IMR-90 (cell line): ENCODE measurements around the gene LRRC8C. TPM values are rescaled to one million over a fixed set of nuclear protein-coding genes. Genes with fewer than 3 reads are reported as not detected.

Experiments used
- ATAC-seq: fragments of 200-7000 bp; cut with Tn5 transposase; 2 replicates; pipeline ENCODE4 v1.9.1; 2020; ENCODE audit warnings: low read depth, mild to moderate bottlenecking, moderate library complexity
- BruUV-seq: library from RNA; stranded (reverse); fragments of 400-500 nt; replicated peaks from 2 replicates; lab custom pipeline; 2021; lab: Mats Ljungman, UMichigan
- CTCF ChIA-PET: fragments of 300-600 bp; formaldehyde crosslinking; extraction: SDS; loops from one replicate; lab custom pipeline; 2021; ENCODE audit warnings: antibody characterized with exemption; lab: Yijun Ruan, JAX
- POLR2A ChIA-PET: fragments of 300-600 bp; sonication (Branson Sonifier 250); formaldehyde crosslinking; loops from one replicate; lab custom pipeline; 2022; ENCODE audit warnings: antibody characterized with exemption; ENCODE audit not compliant: unreplicated experiment; lab: Charles Lee
- DNase-seq: peaks from one replicate; pipeline ENCODE4 v3.0.0; 2013
- H2AFZ ChIP-seq: replicated peaks from 2 replicates; pipeline ENCODE3; 2013; ENCODE audit warnings: low read length, mild to moderate bottlenecking; ENCODE audit not compliant: poor library complexity
- H2AK5ac ChIP-seq: 2 replicates; pipeline ENCODE4 v1.6.1; 2013; ENCODE audit warnings: low read depth, low read length, inconsistent platforms
- H2AK9ac ChIP-seq: replicated peaks from 2 replicates; pipeline ENCODE3; 2013; ENCODE audit warnings: mild to moderate bottlenecking, low read depth, low read length, moderate library complexity; ENCODE audit not compliant: poor library complexity
- H2BK120ac ChIP-seq: 2 replicates; pipeline ENCODE4 v1.6.1; 2013; ENCODE audit warnings: low read depth, low read length, inconsistent platforms
- H2BK15ac ChIP-seq: 3 replicates; pipeline ENCODE4 v1.6.1; 2013; ENCODE audit warnings: low read depth, low read length, inconsistent platforms
- H2BK20ac ChIP-seq: 2 replicates; pipeline ENCODE4 v1.6.1; 2013; ENCODE audit warnings: low read depth, mild to moderate bottlenecking, inconsistent platforms, low read length, moderate library complexity
- H2BK5ac ChIP-seq: 2 replicates; pipeline ENCODE4 v1.6.1; 2013; ENCODE audit warnings: mild to moderate bottlenecking, low read depth, low read length, inconsistent platforms; ENCODE audit not compliant: poor library complexity, severe bottlenecking
- H3K14ac ChIP-seq: replicated peaks from 2 replicates; pipeline ENCODE4 v1.6.1; 2013; ENCODE audit warnings: low read depth, low read length, inconsistent platforms
- H3K18ac ChIP-seq: 2 replicates; pipeline ENCODE4 v1.6.1; 2013; ENCODE audit warnings: low read depth, low read length, control low read depth
- H3K23ac ChIP-seq: 2 replicates; pipeline ENCODE4 v1.6.1; 2013; ENCODE audit warnings: low read depth, low read length, inconsistent platforms
- H3K27ac ChIP-seq: 2 replicates; pipeline ENCODE4 v1.5.1; 2013; ENCODE audit warnings: mild to moderate bottlenecking, control low read depth, low read length; ENCODE audit not compliant: insufficient read depth
- H3K27me3 ChIP-seq: 2 replicates; pipeline ENCODE4 v1.6.1; 2013; ENCODE audit warnings: low read length; ENCODE audit not compliant: control insufficient read depth, insufficient read depth
- H3K36me3 ChIP-seq: 2 replicates; pipeline ENCODE4 v1.6.1; 2013; ENCODE audit warnings: low read length, mixed read lengths; ENCODE audit not compliant: control insufficient read depth, insufficient read depth
- H3K4ac ChIP-seq: 2 replicates; pipeline ENCODE4 v1.6.1; 2013; ENCODE audit warnings: low read depth, low read length, inconsistent platforms
- H3K4me1 ChIP-seq: 2 replicates; pipeline ENCODE4 v1.6.1; 2013; ENCODE audit warnings: low read length, mixed read lengths; ENCODE audit not compliant: control insufficient read depth, insufficient read depth
- H3K4me2 ChIP-seq: 2 replicates; pipeline ENCODE4 v1.6.1; 2013; ENCODE audit warnings: low read depth, mild to moderate bottlenecking, control low read depth, low read length, moderate library complexity
- H3K4me3 ChIP-seq: 2 replicates; pipeline ENCODE4 v1.5.1; 2013; ENCODE audit warnings: low read depth, mild to moderate bottlenecking, control low read depth, low read length, moderate library complexity; ENCODE audit not compliant: insufficient read depth
- H3K56ac ChIP-seq: 2 replicates; pipeline ENCODE4 v1.6.1; 2013; ENCODE audit warnings: low read length, inconsistent platforms; ENCODE audit not compliant: insufficient read depth; ENCODE audit errors: extremely low read depth
- H3K79me1 ChIP-seq, 2 experiments: 2 replicates each; pipeline ENCODE4 v1.6.1; 2013; ENCODE audit warnings: low read length in 2 of 2, inconsistent platforms in 1 of 2, low read depth in 1 of 2
- H3K9ac ChIP-seq: 2 replicates; pipeline ENCODE4 v1.6.1; 2013; ENCODE audit warnings: low read depth, low read length, control low read depth
- H3K9me1 ChIP-seq: 2 replicates; pipeline ENCODE4 v1.6.1; 2013; ENCODE audit warnings: low read length, inconsistent platforms; ENCODE audit not compliant: insufficient read depth
- H3K9me3 ChIP-seq: 2 replicates; pipeline ENCODE4 v1.6.1; 2013; ENCODE audit warnings: low read length; ENCODE audit not compliant: control insufficient read depth, insufficient read depth
- H4K20me1 ChIP-seq: 2 replicates; pipeline ENCODE4 v1.6.1; 2013; ENCODE audit warnings: low read length, inconsistent platforms; ENCODE audit not compliant: insufficient read depth
- H4K5ac ChIP-seq: 2 replicates; pipeline ENCODE4 v1.6.1; 2013; ENCODE audit warnings: mild to moderate bottlenecking, low read depth, low read length, control low read depth
- H4K8ac ChIP-seq, 2 experiments: 2 replicates each; pipeline ENCODE4 v1.6.1; 2013; ENCODE audit warnings: low read depth in 2 of 2, low read length in 2 of 2, control low read depth in 1 of 2, inconsistent platforms in 1 of 2
- H4K91ac ChIP-seq: 2 replicates; pipeline ENCODE4 v1.6.1; 2013; ENCODE audit warnings: low read depth, low read length, inconsistent platforms; ENCODE audit not compliant: insufficient read depth
- BHLHE40 ChIP-seq: fragments of 150-350 bp; IDR thresholded peaks from 2 replicates; pipeline ENCODE4 v1.6.1; 2016; ENCODE audit warnings: mild to moderate bottlenecking, low read depth, low read length
- CEBPB ChIP-seq: IDR thresholded peaks from 2 replicates; pipeline ENCODE4 v1.6.1; 2012; ENCODE audit warnings: low read depth, low read length, improper control_type of control experiment
- CHD1 ChIP-seq: IDR thresholded peaks from 2 replicates; pipeline ENCODE4 v1.6.1; 2012; ENCODE audit warnings: low read depth, low read length, improper control_type of control experiment
- FOS ChIP-seq: fragments of 150-350 bp; IDR thresholded peaks from 2 replicates; pipeline ENCODE4 v1.6.1; 2016; ENCODE audit warnings: low read depth, low read length
- MAFK ChIP-seq: IDR thresholded peaks from 2 replicates; pipeline ENCODE4 v1.6.1; 2012; ENCODE audit warnings: low read depth, low read length, improper control_type of control experiment
- MAZ ChIP-seq: IDR thresholded peaks from 2 replicates; pipeline ENCODE4 v1.6.1; 2012; ENCODE audit warnings: low read depth, mild to moderate bottlenecking, low read length, improper control_type of control experiment, moderate library complexity, borderline replicate concordance
- MXI1 ChIP-seq: IDR thresholded peaks from 2 replicates; pipeline ENCODE4 v1.6.1; 2012; ENCODE audit warnings: low read depth, mild to moderate bottlenecking, low read length, moderate library complexity, borderline replicate concordance
- NFE2L2 ChIP-seq: fragments of 150-350 bp; IDR thresholded peaks from 2 replicates; pipeline ENCODE4 v1.6.1; 2016; ENCODE audit warnings: low read depth, mild to moderate bottlenecking, low read length
- POLR2A ChIP-seq: IDR thresholded peaks from 2 replicates; pipeline ENCODE4 v1.6.1; 2012; ENCODE audit warnings: mild to moderate bottlenecking, low read depth, low read length
- RAD21 ChIP-seq: IDR thresholded peaks from 2 replicates; pipeline ENCODE4 v1.6.1; 2012; ENCODE audit warnings: low read length, improper control_type of control experiment
- RCOR1 ChIP-seq: IDR thresholded peaks from 2 replicates; pipeline ENCODE4 v1.6.1; 2012; ENCODE audit warnings: mild to moderate bottlenecking, low read length, improper control_type of control experiment; ENCODE audit not compliant: insufficient replicate concordance
- RFX5 ChIP-seq: IDR thresholded peaks from 2 replicates; pipeline ENCODE4 v1.8.0; 2012; ENCODE audit warnings: low read depth, mild to moderate bottlenecking, low read length, moderate library complexity
- SMC3 ChIP-seq: fragments of 150-350 bp; IDR thresholded peaks from 2 replicates; pipeline ENCODE4 v1.6.1; 2016; ENCODE audit warnings: low read depth, mild to moderate bottlenecking, antibody characterized with exemption, low read length, moderate library complexity
- WGBS, 2 experiments: methylation state at CpG; one replicate each; pipeline versions ENCODE4 v1.1.5 to v1.1.7; 2013; ENCODE audit warnings: missing lambda C conversion rate in 2 of 2; ENCODE audit not compliant: insufficient read length in 1 of 2; ENCODE audit errors: extremely low coverage in 2 of 2; 5-methylcytosine and 5-hydroxymethylcytosine counted together
- dilution Hi-C: fragments of 300-500 bp; cut with HindIII; formaldehyde crosslinking; loops from one replicate; pipeline ENCODE4 v1.14.3; 2018; ENCODE audit warnings: low sequenced_read_pairs; ENCODE audit not compliant: unreplicated experiment
- in situ Hi-C: fragments of 300-500 bp; cut with MboI; formaldehyde crosslinking; loops from 3 replicates; pipeline ENCODE4 v1.14.3; 2019; ENCODE audit warnings: low sequenced_read_pairs, inconsistent platforms, mixed read lengths
- intact Hi-C: fragments of 100-400 bp; cut with micrococcal nuclease; formaldehyde crosslinking; loops from 2 replicates; pipeline ENCODE4 v1.10.0; 2022
- polyA plus RNA-seq, 3 experiments: library from polyadenylated mRNA; depleted of rRNA; stranded (reverse); fragments of >200 nt; gene quantifications; 2 replicates each; pipeline ENCODE4 v1.2.3, GENCODE V29; 2012; ENCODE audit warnings: low replicate concordance in 1 of 3
- total RNA-seq: library from RNA; depleted of rRNA; stranded (reverse); fragments of >200 nt; gene quantifications from 2 replicates; pipeline ENCODE4 v1.2.3, GENCODE V29; 2012
- TF ChIP-seq, protein P1 (sequence below): conservative IDR thresholded peaks from 2 replicates; pipeline ENCODE4 v1.5.1; 2012; ENCODE audit warnings: mild to moderate bottlenecking, low read depth, low read length, improper control_type of control experiment
- TF ChIP-seq, protein P2 (sequence below): fragments of 150-350 bp; IDR thresholded peaks from 2 replicates; pipeline ENCODE4 v1.6.1; 2016; ENCODE audit warnings: low read depth, mild to moderate bottlenecking, low read length, moderate library complexity, borderline replicate concordance
- TF ChIP-seq, protein P3 (sequence below): fragments of 150-350 bp; IDR thresholded peaks from 2 replicates; pipeline ENCODE4 v1.6.1; 2017; ENCODE audit warnings: mild to moderate bottlenecking, antibody characterized with exemption, low read length, low read depth

Gene LRRC8C
- total and polyA plus RNA-seq, 2 of the 4 experiments (the other 2 are of a cell fraction) = 6.5 to 12.9 TPM

DNA sequence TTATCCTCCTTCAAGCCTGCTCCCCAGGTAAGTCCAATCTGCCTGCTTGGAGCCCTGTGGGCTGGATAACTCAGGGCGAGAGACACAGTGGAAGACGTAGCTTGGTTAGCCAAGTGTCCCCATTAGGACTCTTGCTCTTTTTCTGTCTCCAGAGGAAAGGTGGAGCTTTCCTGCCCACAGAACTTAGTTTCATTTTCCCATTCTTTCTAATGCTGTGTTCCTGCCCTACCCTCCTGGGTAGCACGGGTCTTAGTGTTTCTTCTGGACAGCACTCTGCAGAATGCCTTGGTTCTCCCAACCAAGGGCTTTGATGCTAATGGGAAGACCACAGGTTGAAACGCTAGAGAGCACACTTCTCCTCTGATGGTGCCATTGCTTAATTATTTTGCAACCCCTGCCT lies 95.5 kb downstream of the LRRC8C start:
- Histone ChIP-seq H3K23ac (no peak overlapping the region), H3K4me2 (no peak overlapping the region), H3K27me3 (no peaks in the 10 kb centered on the region), H3K9me3 (no peaks in the 10 kb centered on the region), H2BK5ac (no peak overlapping the region), H3K14ac (no peak overlapping the region), H3K4me1 (peaks cover 8% of the 10 kb centered on the region), H4K5ac (no peak overlapping the region), H4K91ac (no peak overlapping the region), H2BK120ac (no peak overlapping the region), H4K8ac (no peak overlapping the region), H2AK5ac (no peak overlapping the region), H2AFZ (no peak overlapping the region), H3K27ac (no peak overlapping the region), H3K56ac (no peak overlapping the region), H2AK9ac (no peak overlapping the region), H3K9me1 (peaks cover 21% of the 10 kb centered on the region), H3K9ac (no peak overlapping the region), H2BK15ac (no peak overlapping the region), H2BK20ac (no peak overlapping the region), H4K20me1 (peaks cover 3% of the 10 kb centered on the region; the same call in 1 of the 2 replicates), H3K4ac (no peak overlapping the region), H3K79me1 (peaks cover 6 to 16% of the 10 kb centered on the region in 2 experiments; a peak in 3 of 4 replicates), H3K36me3 (no peaks in the 10 kb centered on the region), H3K4me3 (no peak overlapping the region), H3K18ac (no peak overlapping the region)
- CTCF ChIA-PET = no interaction called here
- DNase-seq (no peak), ATAC-seq (no peak)
- WGBS, 2 experiments = 83% methylated on average over 3 of the region's 4 CpGs; no CpG with 5 or more reads in 1 of the 2 experiments
- intact Hi-C loops (no loop called here), in situ Hi-C loops (no loop called here), dilution Hi-C loops (no loop called here)
- no peak for TF ChIP-seq RAD21
- TF ChIP-seq, protein P1, sequence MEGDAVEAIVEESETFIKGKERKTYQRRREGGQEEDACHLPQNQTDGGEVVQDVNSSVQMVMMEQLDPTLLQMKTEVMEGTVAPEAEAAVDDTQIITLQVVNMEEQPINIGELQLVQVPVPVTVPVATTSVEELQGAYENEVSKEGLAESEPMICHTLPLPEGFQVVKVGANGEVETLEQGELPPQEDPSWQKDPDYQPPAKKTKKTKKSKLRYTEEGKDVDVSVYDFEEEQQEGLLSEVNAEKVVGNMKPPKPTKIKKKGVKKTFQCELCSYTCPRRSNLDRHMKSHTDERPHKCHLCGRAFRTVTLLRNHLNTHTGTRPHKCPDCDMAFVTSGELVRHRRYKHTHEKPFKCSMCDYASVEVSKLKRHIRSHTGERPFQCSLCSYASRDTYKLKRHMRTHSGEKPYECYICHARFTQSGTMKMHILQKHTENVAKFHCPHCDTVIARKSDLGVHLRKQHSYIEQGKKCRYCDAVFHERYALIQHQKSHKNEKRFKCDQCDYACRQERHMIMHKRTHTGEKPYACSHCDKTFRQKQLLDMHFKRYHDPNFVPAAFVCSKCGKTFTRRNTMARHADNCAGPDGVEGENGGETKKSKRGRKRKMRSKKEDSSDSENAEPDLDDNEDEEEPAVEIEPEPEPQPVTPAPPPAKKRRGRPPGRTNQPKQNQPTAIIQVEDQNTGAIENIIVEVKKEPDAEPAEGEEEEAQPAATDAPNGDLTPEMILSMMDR = no peak
- no peak for TF ChIP-seq FOS
- TF ChIP-seq SMC3 = no peak
- no peak for TF ChIP-seq CHD1
- TF ChIP-seq MAZ = no peak
- TF ChIP-seq MXI1 = no peak
- no peak for TF ChIP-seq BHLHE40
- no peak for TF ChIP-seq RCOR1
- no peak for TF ChIP-seq MAFK
- TF ChIP-seq, protein P2, sequence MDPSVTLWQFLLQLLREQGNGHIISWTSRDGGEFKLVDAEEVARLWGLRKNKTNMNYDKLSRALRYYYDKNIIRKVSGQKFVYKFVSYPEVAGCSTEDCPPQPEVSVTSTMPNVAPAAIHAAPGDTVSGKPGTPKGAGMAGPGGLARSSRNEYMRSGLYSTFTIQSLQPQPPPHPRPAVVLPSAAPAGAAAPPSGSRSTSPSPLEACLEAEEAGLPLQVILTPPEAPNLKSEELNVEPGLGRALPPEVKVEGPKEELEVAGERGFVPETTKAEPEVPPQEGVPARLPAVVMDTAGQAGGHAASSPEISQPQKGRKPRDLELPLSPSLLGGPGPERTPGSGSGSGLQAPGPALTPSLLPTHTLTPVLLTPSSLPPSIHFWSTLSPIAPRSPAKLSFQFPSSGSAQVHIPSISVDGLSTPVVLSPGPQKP = no peak
- TF ChIP-seq, protein P3, sequence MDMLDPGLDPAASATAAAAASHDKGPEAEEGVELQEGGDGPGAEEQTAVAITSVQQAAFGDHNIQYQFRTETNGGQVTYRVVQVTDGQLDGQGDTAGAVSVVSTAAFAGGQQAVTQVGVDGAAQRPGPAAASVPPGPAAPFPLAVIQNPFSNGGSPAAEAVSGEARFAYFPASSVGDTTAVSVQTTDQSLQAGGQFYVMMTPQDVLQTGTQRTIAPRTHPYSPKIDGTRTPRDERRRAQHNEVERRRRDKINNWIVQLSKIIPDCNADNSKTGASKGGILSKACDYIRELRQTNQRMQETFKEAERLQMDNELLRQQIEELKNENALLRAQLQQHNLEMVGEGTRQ = no peak
- no peak for TF ChIP-seq NFE2L2
- no peak for TF ChIP-seq RFX5
- TF ChIP-seq POLR2A = no peak
- TF ChIP-seq CEBPB = no peak
- BruUV-seq = no TSS peak
- POLR2A ChIA-PET = no interaction called here
